Mucosa of rectum (tissue), 2 donors: ENCODE measurements around the gene FAM227B.
"Not testable (repeated sequence)": the region's sequence is repeated elsewhere in the genome, so short reads cannot be mapped to it uniquely, and the experiment has no call there.

Experiments
- H3K27ac ChIP-seq, 2 donors: one replicate each; pipeline ENCODE4 v1.7.0; 2013; ENCODE audit warnings: inconsistent platforms in 2 of 2, low read depth in 2 of 2, low read length in 2 of 2
- H3K27me3 ChIP-seq, 2 donors: one replicate each; pipeline ENCODE4 v1.7.0; 2013; ENCODE audit warnings: low read length in 2 of 2; ENCODE audit not compliant: control insufficient read depth in 2 of 2, insufficient read depth in 2 of 2
- H3K36me3 ChIP-seq, 2 donors: one replicate each; pipeline ENCODE4 v1.7.0; 2013; ENCODE audit warnings: low read length in 2 of 2; ENCODE audit not compliant: control insufficient read depth in 2 of 2, insufficient read depth in 2 of 2
- H3K4me1 ChIP-seq, 2 donors: one replicate each; pipeline ENCODE4 v1.7.0; 2013; ENCODE audit warnings: low read length in 2 of 2, mild to moderate bottlenecking in 1 of 2; ENCODE audit not compliant: control insufficient read depth in 2 of 2, insufficient read depth in 2 of 2
- H3K4me3 ChIP-seq, 2 donors: one replicate each; pipeline ENCODE4 v1.7.0; 2013; ENCODE audit warnings: low read length in 2 of 2
- H3K9ac ChIP-seq, 2 donors: one replicate each; pipeline ENCODE4 v1.7.0; 2013; ENCODE audit warnings: low read length in 2 of 2, low read depth in 1 of 2, mild to moderate bottlenecking in 1 of 2
- H3K9me3 ChIP-seq, 2 donors: one replicate each; pipeline ENCODE4 v1.7.0; 2013; ENCODE audit warnings: low read length in 2 of 2; ENCODE audit not compliant: control insufficient read depth in 2 of 2
- donor health status: healthy.
- donor health status: Normal muscosa, but diverticular disease.

The FAM227B gene

GRCh38 chr15:49620658-49621368 lies at the start of gene FAM227B, which contains the start of gene DTWD1:
TSS of gene FAM227B (minus strand) at chr15:49620818. CDS start at chr15:49615171, 5,647 bp downstream.
TSS of gene DTWD1 (plus strand) at chr15:49621048. CDS start at chr15:49625168, 4,120 bp downstream.
- peak within 1 kb of the TSS; percentile 89 to 90 for H3K9ac ChIP-seq
- peaks cover 6% of the 10 kb centered on the region in 2 donors for H3K36me3 ChIP-seq
- peak within 1 kb of the TSS; percentile 87 to 92 for H3K27ac ChIP-seq
- H3K4me1 ChIP-seq, result peaks cover 0 to 7% of the 10 kb centered on the region in 2 donors
- H3K9me3 ChIP-seq, result peaks cover 2 to 3% of the 10 kb centered on the region in 2 donors
- peak within 1 kb of the TSS; percentile 78 to 92 for H3K4me3 ChIP-seq
- H3K27me3 ChIP-seq, result no peaks in the 10 kb centered on the region

GRCh38 chr15:49669288-49669687 lies 48.7 kb upstream of the FAM227B start:
- H3K36me3 ChIP-seq, result no peaks in the 10 kb centered on the region
- no peak overlapping the region for H3K4me3 ChIP-seq
- no peaks in the 10 kb centered on the region for H3K9me3 ChIP-seq
- no peaks in the 10 kb centered on the region for H3K27me3 ChIP-seq
- H3K27ac ChIP-seq, result no peak overlapping the region
- H3K4me1 ChIP-seq, result no peaks in the 10 kb centered on the region
- H3K9ac ChIP-seq, result no peak overlapping the region

- not testable (repeated sequence) for H3K9me3 ChIP-seq, H3K4me1 ChIP-seq, H3K9ac ChIP-seq, H3K27me3 ChIP-seq, H3K4me3 ChIP-seq, H3K36me3 ChIP-seq, H3K27ac ChIP-seq
Observed at GRCh38 chr15:49666486-49666885, 45.9 kb upstream of the FAM227B start.

GRCh38 chr15:49664716-49665115 lies 44.1 kb upstream of the FAM227B start:
- no peaks in the 10 kb centered on the region for H3K27me3 ChIP-seq
- H3K4me3 ChIP-seq, result no peak overlapping the region
- no peaks in the 10 kb centered on the region for H3K36me3 ChIP-seq
- H3K27ac ChIP-seq, result no peak overlapping the region
- no peaks in the 10 kb centered on the region for H3K9me3 ChIP-seq
- H3K4me1 ChIP-seq, result no peaks in the 10 kb centered on the region
- H3K9ac ChIP-seq, result no peak overlapping the region

GRCh38 chr15:49656734-49657133 lies 36.1 kb upstream of the FAM227B start:
- Histone ChIP-seq H3K27me3 (no peaks in the 10 kb centered on the region), H3K9me3 (peaks cover 0 to 9% of the 10 kb centered on the region in 2 donors), H3K4me3 (no peak overlapping the region), H3K27ac (no peak overlapping the region), H3K9ac (no peak overlapping the region), H3K4me1 (no peaks in the 10 kb centered on the region), H3K36me3 (no peaks in the 10 kb centered on the region)

- H3K27ac ChIP-seq, result no peak overlapping the region
- no peaks in the 10 kb centered on the region for H3K4me1 ChIP-seq
- H3K9ac ChIP-seq, result no peak overlapping the region
- no peaks in the 10 kb centered on the region for H3K36me3 ChIP-seq
- no peaks in the 10 kb centered on the region for H3K27me3 ChIP-seq
- peaks cover 0 to 9% of the 10 kb centered on the region in 2 donors for H3K9me3 ChIP-seq
- no peak overlapping the region for H3K4me3 ChIP-seq
Observed at GRCh38 chr15:49652922-49653321, 32.3 kb upstream of the FAM227B start.

- Histone ChIP-seq H3K9me3 (peaks cover 0 to 9% of the 10 kb centered on the region in 2 donors), H3K4me3 (no peak overlapping the region), H3K36me3 (peaks cover 0 to 2% of the 10 kb centered on the region in 2 donors), H3K27ac (no peak overlapping the region), H3K27me3 (no peaks in the 10 kb centered on the region), H3K9ac (no peak overlapping the region), H3K4me1 (no peaks in the 10 kb centered on the region)
Observed at GRCh38 chr15:49650676-49651075, 30.1 kb upstream of the FAM227B start.

- Histone ChIP-seq H3K4me3 (no peak overlapping the region), H3K4me1 (no peaks in the 10 kb centered on the region), H3K27ac (no peak overlapping the region), H3K9me3 (peaks cover 0 to 9% of the 10 kb centered on the region in 2 donors), H3K27me3 (no peaks in the 10 kb centered on the region), H3K36me3 (peaks cover 0 to 2% of the 10 kb centered on the region in 2 donors), H3K9ac (no peak overlapping the region)
Observed at GRCh38 chr15:49649987-49650386, 29.4 kb upstream of the FAM227B start.

GRCh38 chr15:49646891-49647290 lies 26.3 kb upstream of the FAM227B start:
- no peak overlapping the region for H3K27ac ChIP-seq
- H3K27me3 ChIP-seq, result no peaks in the 10 kb centered on the region
- no peaks in the 10 kb centered on the region for H3K4me1 ChIP-seq
- H3K9me3 ChIP-seq, result no peaks in the 10 kb centered on the region
- no peak overlapping the region for H3K4me3 ChIP-seq
- no peak overlapping the region for H3K9ac ChIP-seq
- H3K36me3 ChIP-seq, result peaks cover 0 to 2% of the 10 kb centered on the region in 2 donors

GRCh38 chr15:49645941-49646340 lies 25.3 kb upstream of the FAM227B start:
- Histone ChIP-seq H3K4me1 (no peaks in the 10 kb centered on the region), H3K9ac (no peak overlapping the region), H3K36me3 (peaks cover 0 to 2% of the 10 kb centered on the region in 2 donors), H3K9me3 (no peaks in the 10 kb centered on the region), H3K27ac (no peak overlapping the region), H3K4me3 (no peak overlapping the region), H3K27me3 (no peaks in the 10 kb centered on the region)
